Middle frontal gyrus (tissue), 1 donor: Measurements from ENCODE around the gene TGFB1I1.
"Not testable (repeated sequence)": the region's sequence is repeated elsewhere in the genome, so short reads cannot be mapped to it uniquely, and the experiment has no call there.

Source experiments
- DNase-seq: peaks from one replicate; pipeline ENCODE4 v3.0.0-alpha.2; 2015; ENCODE audit warnings: low spot score; ENCODE audit errors: extremely low spot score

TGFB1I1 gene

GRCh38 chr16:31513126-31513525 is 41.2 kb downstream of the TGFB1I1 start:
- DNase-seq = no peak

GRCh38 chr16:31513884-31514283 is 41.9 kb downstream of the TGFB1I1 start:
- DNase-seq = no peak

GRCh38 chr16:31517800-31518402 is 45.9 kb downstream of the TGFB1I1 start:
- no peak for DNase-seq

- DNase-seq = no peak
Measured at GRCh38 chr16:31519759-31520431, 47.9 kb downstream of the TGFB1I1 start.

GRCh38 chr16:31521368-31521767 is 49.4 kb downstream of the TGFB1I1 start:
- no peak for DNase-seq

- no peak for DNase-seq
Measured at GRCh38 chr16:31522071-31522470, 50.1 kb downstream of the TGFB1I1 start.

GRCh38 chr16:31523768-31524167 is 51.8 kb downstream of the TGFB1I1 start:
- DNase-seq = not testable (repeated sequence)

GRCh38 chr16:31525113-31525512 is 53.2 kb downstream of the TGFB1I1 start:
- DNase-seq = no peak
